Fibroblast of lung (primary cell): ENCODE data around the gene OXTR. TPM values are rescaled to one million over a fixed set of nuclear protein-coding genes. Genes with fewer than 3 reads are reported as not detected.

Experiments used
- DNase-seq, 2 donors: peaks; one replicate each; pipeline versions ENCODE4 v3.0.0 to v3.0.0-alpha.2; 2010; ENCODE audit warnings: low read depth in 2 of 2
- H2AFZ ChIP-seq: 2 replicates; pipeline ENCODE4 v1.5.1; 2012; ENCODE audit warnings: low read length, control low read depth, inconsistent platforms
- H3K27ac ChIP-seq: 2 replicates; pipeline ENCODE4 v1.5.1; 2011; ENCODE audit warnings: low read length, control low read depth; ENCODE audit not compliant: insufficient read depth
- H3K27me3 ChIP-seq: 2 replicates; pipeline ENCODE4 v1.5.1; 2011; ENCODE audit warnings: mild to moderate bottlenecking, low read length; ENCODE audit not compliant: control insufficient read depth, insufficient read depth
- H3K36me3 ChIP-seq: 2 replicates; pipeline ENCODE4 v1.5.1; 2011; ENCODE audit warnings: low read length; ENCODE audit not compliant: control insufficient read depth, insufficient read depth
- H3K4me1 ChIP-seq: 2 replicates; pipeline ENCODE4 v1.5.1; 2011; ENCODE audit warnings: low read length; ENCODE audit not compliant: control insufficient read depth, insufficient read depth; ENCODE audit errors: extremely low read depth
- H3K4me2 ChIP-seq: 2 replicates; pipeline ENCODE4 v1.5.1; 2011; ENCODE audit warnings: low read length, control low read depth; ENCODE audit not compliant: insufficient read depth; ENCODE audit errors: extremely low read depth
- H3K4me3 ChIP-seq, 4 experiments: fragments of 200-600 bp in 1 of 4; sonication (generic) in 1 of 4; replicated peaks in 1 of 4; 2 replicates each; pipeline ENCODE4 v1.5.1; 2011 to 2016; ENCODE audit warnings: low read length in 4 of 4, low read depth in 3 of 4, mild to moderate bottlenecking in 3 of 4, control low read depth in 2 of 4, inconsistent platforms in 1 of 4, mixed read lengths in 1 of 4; ENCODE audit not compliant: insufficient read depth in 1 of 4; ENCODE audit errors: control extremely low read depth in 1 of 4
- H3K79me2 ChIP-seq: 2 replicates; pipeline ENCODE4 v1.5.1; 2012; ENCODE audit warnings: mild to moderate bottlenecking, low read length, inconsistent platforms; ENCODE audit not compliant: control insufficient read depth, insufficient read depth
- H3K9ac ChIP-seq: 2 replicates; pipeline ENCODE4 v1.5.1; 2011; ENCODE audit warnings: mild to moderate bottlenecking, low read length, control low read depth; ENCODE audit not compliant: insufficient read depth
- H3K9me3 ChIP-seq: 2 replicates; pipeline ENCODE4 v1.5.1; 2012; ENCODE audit warnings: low read depth, low read length; ENCODE audit not compliant: control insufficient read depth, insufficient read depth
- H4K20me1 ChIP-seq: 2 replicates; pipeline ENCODE4 v1.5.1; 2011; ENCODE audit warnings: low read length; ENCODE audit not compliant: control insufficient read depth, insufficient read depth; ENCODE audit errors: extremely low read depth
- CTCF ChIP-seq, 2 donors: IDR thresholded peaks in 1 of 2; conservative IDR thresholded peaks in 1 of 2; 1 replicate in 1 of 2; 2 replicates in 1 of 2; pipeline ENCODE4 v1.5.1; 2011 to 2012; ENCODE audit warnings: low read length in 2 of 2, control low read depth in 1 of 2, inconsistent platforms in 1 of 2, low read depth in 1 of 2, mild to moderate bottlenecking in 1 of 2
- EZH2 ChIP-seq: IDR thresholded peaks from 2 replicates; pipeline ENCODE4 v1.5.1; 2012; ENCODE audit warnings: low read length, control low read depth, mild to moderate bottlenecking; ENCODE audit errors: missing control alignments
- polyA plus RNA-seq, 2 donors: library from polyadenylated mRNA; depleted of rRNA in 1 of 2; stranded (reverse) in 1 of 2; unstranded in 1 of 2; fragments of >200 nt; gene quantifications; 2 replicates each; pipeline ENCODE4 v1.2.1, GENCODE V29; 2011 to 2012; ENCODE audit warnings: missing spikeins in 1 of 2
- total RNA-seq: library from RNA; depleted of rRNA; stranded (reverse); fragments of >200 nt; gene quantifications from 2 replicates; pipeline ENCODE4 v1.2.1, GENCODE V29; 2014

Gene OXTR
- total and polyA plus RNA-seq, 2 donors (not counting 1 experiment from before 2014, with no cell fraction given), result 3.6 to 47.2 TPM

GRCh38 chr3:8739757-8740504 lies 29.5 kb downstream of the OXTR start:
- TF ChIP-seq CTCF (conservative IDR thresholded peaks at IDR 0.05 in 1 of 2, IDR thresholded peaks at IDR 0.05 in 1 of 2; ENCODE audit: low read depth in 1 of 2, low read length in 2 of 2) (no peak), EZH2 (no peak)
- H3K4me2 ChIP-seq, result peak overlapping the region; percentile 37
- H3K9me3 ChIP-seq, result no peaks in the 10 kb centered on the region
- no peaks in the 10 kb centered on the region for H3K79me2 ChIP-seq
- no peaks in the 10 kb centered on the region for H3K36me3 ChIP-seq
- no peaks in the 10 kb centered on the region for H3K27me3 ChIP-seq
- H3K4me1 ChIP-seq, result peaks cover 23% of the 10 kb centered on the region
- peak; percentile 9 to 81 for DNase-seq
- no peaks in the 10 kb centered on the region for H4K20me1 ChIP-seq
- no peak overlapping the region for H3K4me3 ChIP-seq
- H2AFZ ChIP-seq, result no peak overlapping the region
- no peak overlapping the region for H3K27ac ChIP-seq
- no peak overlapping the region for H3K9ac ChIP-seq

DNA sequence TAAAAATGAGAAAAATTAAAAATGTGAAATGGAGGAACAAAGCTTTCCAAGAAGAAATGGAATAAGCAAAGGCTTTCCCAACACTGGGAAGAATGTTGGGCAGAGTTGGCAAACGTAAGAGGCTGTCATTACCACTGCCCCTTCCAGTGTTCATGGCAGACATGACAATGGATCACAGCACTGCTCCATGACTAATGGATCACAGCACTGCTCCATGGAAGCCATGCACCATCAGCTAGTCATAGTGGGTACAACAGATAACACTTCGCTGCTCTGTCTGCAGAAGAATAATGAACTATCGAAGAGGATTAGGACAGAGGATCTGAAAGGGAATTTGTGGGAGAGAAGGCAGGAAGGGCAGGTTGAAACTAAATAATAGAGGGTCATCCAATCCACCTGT lies 30.8 kb downstream of the OXTR start:
- H3K4me2 ChIP-seq, result no peak overlapping the region
- H4K20me1 ChIP-seq, result no peaks in the 10 kb centered on the region
- no peak overlapping the region for H3K9ac ChIP-seq
- TF ChIP-seq CTCF (conservative IDR thresholded peaks at IDR 0.05 in 1 of 2, IDR thresholded peaks at IDR 0.05 in 1 of 2; ENCODE audit: low read depth in 1 of 2, low read length in 2 of 2) (no peak), EZH2 (no peak)
- no peak for DNase-seq
- H3K9me3 ChIP-seq, result no peaks in the 10 kb centered on the region
- H2AFZ ChIP-seq, result no peak overlapping the region
- H3K36me3 ChIP-seq, result no peaks in the 10 kb centered on the region
- no peaks in the 10 kb centered on the region for H3K27me3 ChIP-seq
- no peak overlapping the region for H3K4me3 ChIP-seq
- H3K4me1 ChIP-seq, result peaks cover 23% of the 10 kb centered on the region
- no peaks in the 10 kb centered on the region for H3K79me2 ChIP-seq
- no peak overlapping the region for H3K27ac ChIP-seq

DNA sequence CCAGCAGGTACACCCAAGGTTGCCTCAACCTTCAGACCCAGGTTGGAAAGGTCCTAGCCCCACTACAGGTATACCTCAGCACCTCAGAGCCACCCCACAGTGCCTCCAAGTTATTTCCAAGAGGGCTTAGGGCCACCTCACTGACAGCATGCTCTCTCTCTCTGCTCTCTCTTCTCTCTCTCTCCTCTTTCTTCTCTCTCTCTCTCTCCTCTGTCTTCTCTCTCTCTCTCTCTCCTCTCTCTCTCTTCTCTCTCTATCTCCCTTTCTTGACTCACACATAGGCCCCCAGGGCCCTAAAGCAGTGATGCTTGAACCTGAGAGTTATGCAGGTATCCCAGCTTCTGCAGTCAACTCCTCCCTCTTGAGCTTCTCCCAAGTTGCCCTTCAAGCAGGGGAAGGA lies 31.6 kb downstream of the OXTR start:
- H3K9me3 ChIP-seq, result no peaks in the 10 kb centered on the region
- peaks cover 20% of the 10 kb centered on the region for H3K4me1 ChIP-seq
- H3K79me2 ChIP-seq, result no peaks in the 10 kb centered on the region
- H3K4me2 ChIP-seq, result no peak overlapping the region
- no peaks in the 10 kb centered on the region for H3K27me3 ChIP-seq
- H3K4me3 ChIP-seq, result no peak overlapping the region
- no peak overlapping the region for H3K9ac ChIP-seq
- H3K36me3 ChIP-seq, result no peaks in the 10 kb centered on the region
- H2AFZ ChIP-seq, result no peak overlapping the region
- DNase-seq, result no peak
- H3K27ac ChIP-seq, result no peak overlapping the region
- TF ChIP-seq EZH2 (no peak), CTCF (conservative IDR thresholded peaks at IDR 0.05 in 1 of 2, IDR thresholded peaks at IDR 0.05 in 1 of 2; ENCODE audit: low read depth in 1 of 2, low read length in 2 of 2) (no peak)
- H4K20me1 ChIP-seq, result no peaks in the 10 kb centered on the region
